Gastroesophageal sphincter (tissue), 4 donors: ENCODE data around the gene CEP55. TPM values are rescaled to one million over a fixed set of nuclear protein-coding genes. Genes with fewer than 3 reads are reported as not detected.
"Not testable (repeated sequence)": the region's sequence is repeated elsewhere in the genome, so short reads cannot be mapped to it uniquely, and the experiment has no call there.

Source experiments
- ATAC-seq: fragments of 150-250 bp; one replicate; pipeline ENCODE4 v1.9.1; 2016; ENCODE audit warnings: mild to moderate bottlenecking, moderate library complexity
- H3K27ac ChIP-seq, 4 donors: fragments of 200-600 bp; sonication (generic) in 3 of 4; 1 replicate in 3 of 4; 2 replicates in 1 of 4; pipeline ENCODE4 v1.5.1; 2016 to 2019
- H3K27me3 ChIP-seq: fragments of 200-600 bp; sonication (generic); one replicate; pipeline ENCODE4 v1.5.1; 2019
- H3K36me3 ChIP-seq, 2 donors: fragments of 200-600 bp; sonication (generic); one replicate each; pipeline ENCODE4 v1.5.1; 2019; ENCODE audit warnings: control low read depth in 1 of 2
- H3K4me1 ChIP-seq, 3 donors: fragments of 200-600 bp; sonication (generic); 1 replicate in 2 of 3; 2 replicates in 1 of 3; pipeline ENCODE4 v1.5.1; 2016 to 2019; ENCODE audit warnings: control low read depth in 2 of 3
- H3K4me3 ChIP-seq, 2 donors: fragments of 200-600 bp; sonication (generic); one replicate each; pipeline ENCODE4 v1.5.1; 2019; ENCODE audit warnings: mild to moderate bottlenecking in 1 of 2, moderate library complexity in 1 of 2
- H3K9me3 ChIP-seq, 3 donors: fragments of 200-600 bp; sonication (generic); one replicate each; pipeline ENCODE4 v1.5.1; 2017 to 2019; ENCODE audit warnings: control low read depth in 2 of 3
- CTCF ChIP-seq, 4 experiments: fragments of 200-600 bp in 2 of 4; fragments of 450-650 bp in 2 of 4; sonication (generic) in 1 of 4; IDR thresholded peaks; one replicate each; pipeline ENCODE4 v1.5.1; 2017 to 2019; ENCODE audit warnings: antibody characterized with exemption in 4 of 4, mild to moderate bottlenecking in 2 of 4, moderate library complexity in 2 of 4
- EP300 ChIP-seq: sonication (generic); formaldehyde crosslinking; IDR thresholded peaks from one replicate; pipeline ENCODE4 v1.6.1; 2017; ENCODE audit warnings: antibody characterized with exemption, mild to moderate bottlenecking
- POLR2A ChIP-seq, 2 donors: fragments of 450-650 bp; IDR thresholded peaks; one replicate each; pipeline ENCODE4 v1.6.1; 2017; ENCODE audit warnings: antibody characterized with exemption in 2 of 2, mild to moderate bottlenecking in 2 of 2, moderate library complexity in 1 of 2
- POLR2AphosphoS5 ChIP-seq: sonication (generic); formaldehyde crosslinking; IDR thresholded peaks from one replicate; pipeline ENCODE4 v1.6.1; 2017; ENCODE audit warnings: antibody characterized with exemption
- WGBS, 2 donors: methylation state at CpG; one replicate each; pipeline ENCODE4 v1.1.5; 2018; ENCODE audit warnings: low coverage in 1 of 2; 5-methylcytosine and 5-hydroxymethylcytosine counted together
- total RNA-seq, 4 donors: library from RNA; depleted of rRNA; stranded (reverse); fragments of >200 nt; gene quantifications; one replicate each; pipeline ENCODE4 v1.1.0, GENCODE V29; 2016

CEP55 gene
- total RNA-seq, 4 donors from 2014 or later: 0.13 to 3.6 (median 0.35) TPM; not detected in 1

- TF ChIP-seq POLR2A (IDR thresholded peaks at IDR 0.05): no peak
- no peak for TF ChIP-seq POLR2AphosphoS5
- TF ChIP-seq CTCF (IDR thresholded peaks at IDR 0.05): no peak
- no peak for TF ChIP-seq EP300
- Histone ChIP-seq H3K4me3 (no peak overlapping the region), H3K36me3 (no peaks in the 10 kb centered on the region), H3K9me3 (peaks cover 0 to 2% (median 0%) of the 10 kb centered on the region in 3 donors), H3K27ac (peak overlapping the region in 2 of 4 donors; percentile 14 to 54), H3K4me1 (peaks cover 0 to 5% (median 0%) of the 10 kb centered on the region in 3 donors), H3K27me3 (no peaks in the 10 kb centered on the region)
- WGBS, 2 donors: 100% methylated on average over 1 of the region's 1 CpG
- ATAC-seq: no peak
Measured at GRCh38 chr10:93516006-93516380, 19.6 kb downstream of the CEP55 start.

- Histone ChIP-seq H3K9me3 (peaks cover 0 to 8% (median 0%) of the 10 kb centered on the region in 3 donors), H3K4me1 (peaks cover 0 to 5% (median 0%) of the 10 kb centered on the region in 3 donors), H3K4me3 (no peak overlapping the region), H3K36me3 (no peaks in the 10 kb centered on the region), H3K27me3 (no peaks in the 10 kb centered on the region), H3K27ac (no peak overlapping the region)
- no peak for ATAC-seq
- TF ChIP-seq POLR2A (IDR thresholded peaks at IDR 0.05) (no peak), EP300 (no peak), CTCF (IDR thresholded peaks at IDR 0.05) (no peak), POLR2AphosphoS5 (no peak)
- WGBS, 2 donors: 90 to 91% methylated on average over 2 to 4 of the region's 4 CpGs
Measured at GRCh38 chr10:93518531-93518930, 22.1 kb downstream of the CEP55 start.

DNA sequence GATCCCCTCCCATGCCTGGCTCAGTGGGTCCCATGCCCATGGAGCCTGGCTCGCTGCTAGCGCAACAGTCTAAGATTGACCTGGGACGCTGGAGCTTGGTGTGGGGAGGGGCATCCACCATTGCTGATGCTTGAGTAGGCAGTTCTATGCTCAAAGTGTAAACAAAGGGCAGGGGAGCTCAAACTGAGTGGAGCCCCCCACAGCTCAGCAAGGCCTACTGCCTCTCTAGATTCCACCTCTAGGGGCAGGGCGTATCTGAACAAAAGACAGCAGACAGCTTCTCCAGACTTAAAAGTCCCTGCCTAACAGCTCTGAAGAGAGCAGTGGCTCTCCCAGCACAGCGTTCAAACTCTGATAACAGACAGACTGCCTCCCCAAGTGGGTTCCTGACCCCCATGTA lies 38.9 kb downstream of the CEP55 start:
- no peaks in the 10 kb centered on the region for H3K4me1 ChIP-seq
- no peak for TF ChIP-seq POLR2A (IDR thresholded peaks at IDR 0.05)
- TF ChIP-seq CTCF (IDR thresholded peaks at IDR 0.05): no peak
- TF ChIP-seq POLR2AphosphoS5: no peak
- TF ChIP-seq EP300: no peak
- no peak for ATAC-seq
- no peak overlapping the region for H3K27ac ChIP-seq
- no peaks in the 10 kb centered on the region for H3K9me3 ChIP-seq
- no peaks in the 10 kb centered on the region for H3K36me3 ChIP-seq
- no peak overlapping the region for H3K4me3 ChIP-seq
- whole genome bisulfite sequencing, 2 donors: 90% methylated on average over 2 of the region's 5 CpGs; no CpG with 5 or more reads in 1 of the 2 donors
- peaks cover 11% of the 10 kb centered on the region for H3K27me3 ChIP-seq

- H3K4me3 ChIP-seq, ATAC-seq, H3K27me3 ChIP-seq, H3K9me3 ChIP-seq, H3K27ac ChIP-seq, H3K36me3 ChIP-seq: not testable (repeated sequence)
- WGBS, 2 donors: 98 to 100% methylated on average over 2 to 4 of the region's 4 CpGs
- peaks cover 0 to 13% (median 0%) of the 10 kb centered on the region in 3 donors for H3K4me1 ChIP-seq
Measured at GRCh38 chr10:93540871-93541270, 44.5 kb downstream of the CEP55 start.

- peak; percentile 83 for ATAC-seq
- peak overlapping the region in 1 of 4 donors; percentile 4 for H3K27ac ChIP-seq
Measured at GRCh38 chr10:93541402-93542357, 45.3 kb downstream of the CEP55 start.

More at GRCh38 chr10:93541402-93542357, 45.3 kb downstream of the CEP55 start:
- H3K27me3 ChIP-seq: no peaks in the 10 kb centered on the region
- H3K9me3 ChIP-seq: no peaks in the 10 kb centered on the region
- peak; percentile 51 to 82 (median 62) for TF ChIP-seq CTCF (IDR thresholded peaks at IDR 0.05)
- no peak for TF ChIP-seq POLR2A (IDR thresholded peaks at IDR 0.05)
- TF ChIP-seq EP300: no peak
- 42 to 59% methylated on average over 13 to 18 of the region's 23 CpGs for WGBS, 2 donors
- peak overlapping the region in 1 of 2 donors; percentile 32 for H3K4me3 ChIP-seq
- no peaks in the 10 kb centered on the region for H3K36me3 ChIP-seq
- peaks cover 0 to 13% (median 0%) of the 10 kb centered on the region in 3 donors for H3K4me1 ChIP-seq
